ENCODE results near the gene ZNF710. TPM values are rescaled to one million over a fixed set of nuclear protein-coding genes. Genes with fewer than 3 reads are reported as not detected.

The ZNF710 gene
- total and polyA plus RNA-seq, 11 donors: 2.9 to 22.4 (median 5.9) TPM

- no peaks in the 10 kb centered on the region for H3K27me3 ChIP-seq
- TF ChIP-seq CTCF (IDR thresholded peaks at IDR 0.05) (no peak), POLR2A (IDR thresholded peaks at IDR 0.05) (no peak)
- H3K4me1 ChIP-seq: peaks cover 0 to 61% (median 18%) of the 10 kb centered on the region in 12 donors
- no peaks in the 10 kb centered on the region for H3K9me3 ChIP-seq
- no peak overlapping the region for H3K27ac ChIP-seq
- ATAC-seq (no peak), DNase-seq (no peak)
- no peaks in the 10 kb centered on the region for H3K36me3 ChIP-seq
- H3K4me3 ChIP-seq: no peak overlapping the region
- WGBS, 4 donors: 90 to 96% (median 95%) methylated on average over 6 to 7 of the region's 7 CpGs
- intact Hi-C loops (cut with DNase I): no loop called here
These were observed 55.4 kb downstream of the ZNF710 start for GRCh38 chr15:90056529-90056928.

GRCh38 chr15:90058308-90058707 is 57.2 kb downstream of the ZNF710 start:
- Histone ChIP-seq H3K27me3 (no peaks in the 10 kb centered on the region), H3K27ac (peak overlapping the region in 4 of 12 donors; percentile 5 to 90 (median 62)), H3K4me1 (peaks cover 0 to 74% (median 36%) of the 10 kb centered on the region in 12 donors), H3K36me3 (no peaks in the 10 kb centered on the region), H3K4me3 (no peak overlapping the region), H3K9me3 (no peaks in the 10 kb centered on the region)
- WGBS, 4 donors: 74 to 88% (median 80%) methylated on average over 4 of the region's 4 CpGs
- intact Hi-C loops (cut with DNase I): no loop called here
- no peak for TF ChIP-seq POLR2A (IDR thresholded peaks at IDR 0.05)
- no peak for TF ChIP-seq CTCF (IDR thresholded peaks at IDR 0.05)
- DNase-seq (no peak), ATAC-seq (no peak)

DNA sequence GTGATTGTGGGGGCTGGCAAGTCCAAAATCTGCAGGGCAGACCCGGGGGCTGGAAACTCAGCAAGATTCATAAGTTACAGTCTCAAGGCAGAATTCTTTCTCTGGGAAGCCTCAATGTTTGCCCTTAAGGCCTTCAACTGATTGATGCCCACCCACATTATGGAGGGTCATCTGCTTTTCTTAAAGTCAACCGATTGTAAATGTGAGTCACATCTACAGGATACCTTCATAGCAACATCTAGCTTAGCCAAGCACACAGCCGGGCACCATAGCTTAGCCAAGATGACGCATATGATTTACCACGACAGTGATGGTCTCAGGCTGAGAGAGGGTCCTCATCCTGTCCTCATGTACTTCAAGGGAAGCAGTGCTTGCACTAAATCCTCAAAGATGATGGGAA is 57.7 kb downstream of the ZNF710 start:
- TF ChIP-seq POLR2A (IDR thresholded peaks at IDR 0.05): no peak
- TF ChIP-seq CTCF (IDR thresholded peaks at IDR 0.05): no peak
- WGBS, 4 donors: 95 to 98% (median 97%) methylated on average over 5 of the region's 5 CpGs
- ATAC-seq (no peak), DNase-seq (no peak)
- Histone ChIP-seq H3K27ac (peak overlapping the region in 9 of 12 donors; percentile 7 to 90 (median 54)), H3K4me3 (no peak overlapping the region), H3K36me3 (no peaks in the 10 kb centered on the region), H3K9me3 (no peaks in the 10 kb centered on the region), H3K4me1 (peaks cover 0 to 79% (median 40%) of the 10 kb centered on the region in 12 donors), H3K27me3 (no peaks in the 10 kb centered on the region)
- intact Hi-C loops (cut with DNase I): no loop called here

DNA sequence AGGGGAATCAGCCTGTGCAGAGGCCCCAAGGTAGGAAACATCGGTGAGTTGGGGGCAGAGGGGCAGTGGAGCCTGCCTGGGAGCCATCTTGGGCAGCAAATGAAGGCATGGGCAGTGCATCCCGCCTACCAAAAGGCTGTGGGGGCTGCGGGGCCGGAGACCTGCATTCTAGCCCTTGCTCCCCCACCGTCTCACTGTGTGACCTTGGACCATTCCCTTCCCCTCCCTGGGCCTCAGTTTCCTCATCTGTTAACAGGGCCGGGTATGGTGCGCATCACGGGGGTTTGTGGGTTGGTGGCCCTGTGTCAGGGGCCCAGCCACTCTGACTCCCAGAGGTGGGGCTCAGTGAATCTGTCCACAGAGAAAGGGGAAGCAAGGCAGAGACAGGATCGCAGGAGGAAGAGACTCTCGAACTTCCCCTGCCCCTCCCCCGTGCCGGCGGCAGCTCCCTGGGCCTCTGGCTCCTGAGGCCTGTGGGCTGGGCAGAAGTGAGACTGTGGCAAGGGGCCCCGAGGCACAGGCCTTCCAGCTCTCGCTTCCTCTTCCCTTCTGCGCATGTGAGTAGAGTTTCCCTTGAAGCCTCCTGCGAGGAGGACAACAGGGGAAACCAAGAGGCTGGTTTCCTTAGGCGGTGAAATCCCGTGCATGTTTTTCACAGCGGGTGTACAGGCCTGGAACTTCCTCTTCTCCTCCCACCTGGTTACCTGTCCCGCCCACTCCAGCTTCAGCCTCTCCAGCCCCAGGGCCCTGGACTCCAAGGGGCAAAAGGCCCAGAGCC is 58.3 kb downstream of the ZNF710 start:
- WGBS, 4 donors: 67 to 71% (median 68%) methylated on average over 15 to 21 of the region's 21 CpGs
- Histone ChIP-seq H3K4me1 (peaks cover 0 to 80% (median 45%) of the 10 kb centered on the region in 12 donors), H3K27ac (peak overlapping the region in 11 of 12 donors; percentile 7 to 90 (median 42))

More for the DNA sequence above, 58.3 kb downstream of the ZNF710 start:
- no peaks in the 10 kb centered on the region for H3K27me3 ChIP-seq
- ATAC-seq: peak; percentile 39 to 82 (median 70)
- H3K36me3 ChIP-seq: no peaks in the 10 kb centered on the region
- intact Hi-C loops (cut with DNase I): no loop called here
- DNase-seq: peak; percentile 78 to 89 (median 85)
- no peak for TF ChIP-seq POLR2A (IDR thresholded peaks at IDR 0.05)
- TF ChIP-seq CTCF (IDR thresholded peaks at IDR 0.05): no peak
- H3K4me3 ChIP-seq: peak overlapping the region in 1 of 12 donors; percentile 1
- H3K9me3 ChIP-seq: no peaks in the 10 kb centered on the region
